ENCODE data around the gene RUBCNL. TPM values are rescaled to one million over a fixed set of nuclear protein-coding genes. Genes with fewer than 3 reads are reported as not detected.

The RUBCNL gene
- total RNA-seq, 1 donor: 6.5 TPM

DNA sequence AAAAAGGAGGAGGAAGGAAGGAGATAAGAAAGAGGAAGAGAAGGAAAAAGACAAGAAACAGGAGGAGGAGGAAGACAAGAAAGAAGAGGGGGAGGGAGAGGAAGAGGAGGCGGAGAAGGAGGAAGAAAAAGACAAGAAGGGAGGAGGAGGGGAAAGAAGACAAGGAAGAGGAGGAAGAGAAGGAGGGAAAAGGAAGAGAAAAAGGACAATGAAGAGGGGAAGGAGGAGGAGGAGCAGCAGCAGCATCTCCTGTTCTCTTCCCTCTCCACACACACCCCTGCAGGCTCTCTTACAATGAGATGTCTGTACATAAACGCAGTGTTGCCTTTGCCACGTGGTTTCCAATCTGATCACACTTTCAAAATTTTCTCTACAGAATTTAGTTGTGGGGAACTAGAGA, 66.6 kb downstream of the RUBCNL start:
- Histone ChIP-seq H3K79me2 (ENCODE audit: insufficient read depth, low read length) (no peaks in the 10 kb centered on the region), H3K4me1 (ENCODE audit: insufficient read depth, low read length) (peaks cover 6% of the 10 kb centered on the region), H3K9me3 (ENCODE audit: low read depth, low read length) (no peaks in the 10 kb centered on the region), H3K27me3 (ENCODE audit: insufficient read depth, low read length) (no peaks in the 10 kb centered on the region), H3K4me2 (ENCODE audit: insufficient read depth, low read length) (no peak overlapping the region), H3K27ac (ENCODE audit: low read depth, low read length) (no peak overlapping the region), H4K20me1 (ENCODE audit: insufficient read depth, low read length) (no peaks in the 10 kb centered on the region), H3K4me3 (ENCODE audit: insufficient read depth, low read length) (no peak overlapping the region), H3K36me3 (ENCODE audit: insufficient read depth, low read length) (no peaks in the 10 kb centered on the region), H2AFZ (ENCODE audit: low read length) (no peak overlapping the region)
- DNase-seq (ENCODE audit: insufficient read length, low spot score, missing footprints): no peak
- TF ChIP-seq, protein P1, sequence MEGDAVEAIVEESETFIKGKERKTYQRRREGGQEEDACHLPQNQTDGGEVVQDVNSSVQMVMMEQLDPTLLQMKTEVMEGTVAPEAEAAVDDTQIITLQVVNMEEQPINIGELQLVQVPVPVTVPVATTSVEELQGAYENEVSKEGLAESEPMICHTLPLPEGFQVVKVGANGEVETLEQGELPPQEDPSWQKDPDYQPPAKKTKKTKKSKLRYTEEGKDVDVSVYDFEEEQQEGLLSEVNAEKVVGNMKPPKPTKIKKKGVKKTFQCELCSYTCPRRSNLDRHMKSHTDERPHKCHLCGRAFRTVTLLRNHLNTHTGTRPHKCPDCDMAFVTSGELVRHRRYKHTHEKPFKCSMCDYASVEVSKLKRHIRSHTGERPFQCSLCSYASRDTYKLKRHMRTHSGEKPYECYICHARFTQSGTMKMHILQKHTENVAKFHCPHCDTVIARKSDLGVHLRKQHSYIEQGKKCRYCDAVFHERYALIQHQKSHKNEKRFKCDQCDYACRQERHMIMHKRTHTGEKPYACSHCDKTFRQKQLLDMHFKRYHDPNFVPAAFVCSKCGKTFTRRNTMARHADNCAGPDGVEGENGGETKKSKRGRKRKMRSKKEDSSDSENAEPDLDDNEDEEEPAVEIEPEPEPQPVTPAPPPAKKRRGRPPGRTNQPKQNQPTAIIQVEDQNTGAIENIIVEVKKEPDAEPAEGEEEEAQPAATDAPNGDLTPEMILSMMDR (IDR thresholded peaks at IDR 0.05; ENCODE audit: extremely low read depth, low read depth, low read length): no peak

DNA sequence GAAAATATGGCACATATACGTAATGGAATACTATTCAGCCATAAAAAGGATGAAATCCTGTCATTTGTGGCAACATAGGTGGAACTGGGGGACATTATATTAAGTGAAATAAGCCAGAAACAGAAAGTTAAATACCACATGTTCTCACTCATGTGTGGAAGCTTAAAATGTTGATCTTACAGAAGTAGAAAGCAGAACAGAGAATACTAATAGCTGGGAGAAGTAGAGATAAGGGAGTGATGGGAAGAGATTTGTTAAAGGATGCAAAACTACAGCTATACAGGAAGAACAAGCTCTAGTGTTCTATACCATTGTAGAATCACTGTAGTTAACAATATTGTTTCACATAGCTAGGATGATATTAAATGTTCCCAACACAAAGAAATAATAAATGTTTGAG, 68.1 kb downstream of the RUBCNL start:
- TF ChIP-seq, protein P1 (IDR thresholded peaks at IDR 0.05; ENCODE audit: extremely low read depth, low read depth, low read length): no peak
- Histone ChIP-seq H3K36me3 (ENCODE audit: insufficient read depth, low read length) (no peaks in the 10 kb centered on the region), H3K79me2 (ENCODE audit: insufficient read depth, low read length) (no peaks in the 10 kb centered on the region), H4K20me1 (ENCODE audit: insufficient read depth, low read length) (no peaks in the 10 kb centered on the region), H3K9me3 (ENCODE audit: low read depth, low read length) (no peaks in the 10 kb centered on the region), H3K4me2 (ENCODE audit: insufficient read depth, low read length) (no peak overlapping the region), H3K27ac (ENCODE audit: low read depth, low read length) (no peak overlapping the region), H3K4me3 (ENCODE audit: insufficient read depth, low read length) (no peak overlapping the region), H2AFZ (ENCODE audit: low read length) (no peak overlapping the region), H3K27me3 (ENCODE audit: insufficient read depth, low read length) (no peaks in the 10 kb centered on the region), H3K4me1 (ENCODE audit: insufficient read depth, low read length) (no peaks in the 10 kb centered on the region)
- DNase-seq (ENCODE audit: insufficient read length, low spot score, missing footprints): no peak

DNA sequence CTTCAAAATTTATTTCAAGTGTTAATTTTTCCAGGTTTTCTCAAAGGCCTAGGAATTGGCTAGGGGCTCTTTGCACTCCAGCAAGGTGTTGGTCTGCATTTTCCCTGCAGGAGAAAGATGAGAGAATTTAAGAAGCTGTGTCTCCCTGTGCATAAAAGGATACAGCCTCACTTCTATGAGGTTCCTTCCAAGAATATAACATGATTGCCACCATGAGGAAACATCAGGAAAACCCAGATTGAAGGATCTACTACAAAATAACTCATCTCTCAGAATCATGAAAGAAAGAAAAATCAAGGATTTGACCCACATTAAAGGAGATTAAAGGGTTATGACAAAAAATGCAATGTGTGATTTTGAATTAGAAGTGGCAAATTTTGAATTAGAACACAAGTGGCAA, 69.9 kb downstream of the RUBCNL start:
- H3K36me3 ChIP-seq (ENCODE audit: insufficient read depth, low read length): no peaks in the 10 kb centered on the region
- H3K4me1 ChIP-seq (ENCODE audit: insufficient read depth, low read length): no peaks in the 10 kb centered on the region
- no peak overlapping the region for H3K4me3 ChIP-seq (ENCODE audit: insufficient read depth, low read length)
- H3K79me2 ChIP-seq (ENCODE audit: insufficient read depth, low read length): no peaks in the 10 kb centered on the region
- H2AFZ ChIP-seq (ENCODE audit: low read length): no peak overlapping the region
- no peaks in the 10 kb centered on the region for H3K27me3 ChIP-seq (ENCODE audit: insufficient read depth, low read length)
- TF ChIP-seq, protein P1 (IDR thresholded peaks at IDR 0.05; ENCODE audit: extremely low read depth, low read depth, low read length): peak; percentile 39
- no peak for DNase-seq (ENCODE audit: insufficient read length, low spot score, missing footprints)
- no peak overlapping the region for H3K27ac ChIP-seq (ENCODE audit: low read depth, low read length)
- no peak overlapping the region for H3K4me2 ChIP-seq (ENCODE audit: insufficient read depth, low read length)
- no peaks in the 10 kb centered on the region for H4K20me1 ChIP-seq (ENCODE audit: insufficient read depth, low read length)
- H3K9me3 ChIP-seq (ENCODE audit: low read depth, low read length): no peaks in the 10 kb centered on the region

DNA sequence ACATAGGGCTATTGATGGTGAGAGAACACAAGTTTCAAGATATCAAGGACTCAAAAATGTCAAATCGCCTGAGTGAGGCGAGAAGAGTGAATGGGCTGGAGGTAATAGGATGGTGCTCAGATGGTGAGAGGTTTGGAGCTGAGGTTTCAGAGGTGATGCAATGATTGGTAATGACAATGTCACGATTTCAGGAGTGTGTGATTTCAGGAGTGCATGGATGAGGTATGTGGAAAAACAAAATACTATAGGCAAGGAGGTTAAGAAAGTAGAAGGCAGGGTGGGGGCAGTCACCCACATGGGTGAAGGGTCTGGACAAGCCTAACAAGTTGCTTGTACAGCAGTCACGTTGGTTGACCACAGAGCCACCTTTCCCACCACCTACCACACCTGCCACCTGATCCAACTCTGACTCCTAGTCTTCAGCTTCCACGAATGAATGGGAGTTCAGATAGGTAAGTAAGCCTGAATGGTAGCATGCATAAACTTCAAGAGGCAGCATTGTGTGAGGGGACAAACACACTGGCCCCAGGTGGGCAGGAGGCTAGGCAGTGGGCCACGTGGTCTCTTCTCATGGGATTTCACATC, 71.5 kb downstream of the RUBCNL start:
- no peak for DNase-seq (ENCODE audit: insufficient read length, low spot score, missing footprints)
- Histone ChIP-seq H3K27me3 (ENCODE audit: insufficient read depth, low read length) (no peaks in the 10 kb centered on the region), H3K4me1 (ENCODE audit: insufficient read depth, low read length) (no peaks in the 10 kb centered on the region), H3K27ac (ENCODE audit: low read depth, low read length) (no peak overlapping the region), H3K36me3 (ENCODE audit: insufficient read depth, low read length) (no peaks in the 10 kb centered on the region), H3K4me3 (ENCODE audit: insufficient read depth, low read length) (no peak overlapping the region), H2AFZ (ENCODE audit: low read length) (no peak overlapping the region), H3K79me2 (ENCODE audit: insufficient read depth, low read length) (no peaks in the 10 kb centered on the region), H3K4me2 (ENCODE audit: insufficient read depth, low read length) (no peak overlapping the region), H3K9me3 (ENCODE audit: low read depth, low read length) (no peaks in the 10 kb centered on the region), H4K20me1 (ENCODE audit: insufficient read depth, low read length) (no peaks in the 10 kb centered on the region)
- TF ChIP-seq, protein P1 (IDR thresholded peaks at IDR 0.05; ENCODE audit: extremely low read depth, low read depth, low read length): no peak
